Loucy (cell line): ENCODE results near the gene MAP7D2.

ENCODE experiments used
- EZH2phosphoT487 ChIP-seq: fragments of 200-600 bp; IDR thresholded peaks from 2 replicates; pipeline ENCODE4 v1.6.1; 2018; ENCODE audit warnings: antibody characterized with exemption, mild to moderate bottlenecking, moderate library complexity, borderline replicate concordance
- TF ChIP-seq, protein P1 (sequence below): fragments of 200-600 bp; sonication (generic); conservative IDR thresholded peaks from 2 replicates; pipeline ENCODE4 v1.5.1; 2014; ENCODE audit warnings: mild to moderate bottlenecking, antibody characterized with exemption, low read length

GRCh38 chrX:20118065-20118824, 1.5 kb upstream of the MAP7D2 start:
- TF ChIP-seq, protein P1, sequence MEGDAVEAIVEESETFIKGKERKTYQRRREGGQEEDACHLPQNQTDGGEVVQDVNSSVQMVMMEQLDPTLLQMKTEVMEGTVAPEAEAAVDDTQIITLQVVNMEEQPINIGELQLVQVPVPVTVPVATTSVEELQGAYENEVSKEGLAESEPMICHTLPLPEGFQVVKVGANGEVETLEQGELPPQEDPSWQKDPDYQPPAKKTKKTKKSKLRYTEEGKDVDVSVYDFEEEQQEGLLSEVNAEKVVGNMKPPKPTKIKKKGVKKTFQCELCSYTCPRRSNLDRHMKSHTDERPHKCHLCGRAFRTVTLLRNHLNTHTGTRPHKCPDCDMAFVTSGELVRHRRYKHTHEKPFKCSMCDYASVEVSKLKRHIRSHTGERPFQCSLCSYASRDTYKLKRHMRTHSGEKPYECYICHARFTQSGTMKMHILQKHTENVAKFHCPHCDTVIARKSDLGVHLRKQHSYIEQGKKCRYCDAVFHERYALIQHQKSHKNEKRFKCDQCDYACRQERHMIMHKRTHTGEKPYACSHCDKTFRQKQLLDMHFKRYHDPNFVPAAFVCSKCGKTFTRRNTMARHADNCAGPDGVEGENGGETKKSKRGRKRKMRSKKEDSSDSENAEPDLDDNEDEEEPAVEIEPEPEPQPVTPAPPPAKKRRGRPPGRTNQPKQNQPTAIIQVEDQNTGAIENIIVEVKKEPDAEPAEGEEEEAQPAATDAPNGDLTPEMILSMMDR, result no peak
- no peak for TF ChIP-seq EZH2phosphoT487
